ENCODE results near the gene MRTFB.

MRTFB gene

GRCh38 chr16:14187517-14188338 lies 116.6 kb downstream of the MRTFB start:
- DNase-seq, result no peak

DNA sequence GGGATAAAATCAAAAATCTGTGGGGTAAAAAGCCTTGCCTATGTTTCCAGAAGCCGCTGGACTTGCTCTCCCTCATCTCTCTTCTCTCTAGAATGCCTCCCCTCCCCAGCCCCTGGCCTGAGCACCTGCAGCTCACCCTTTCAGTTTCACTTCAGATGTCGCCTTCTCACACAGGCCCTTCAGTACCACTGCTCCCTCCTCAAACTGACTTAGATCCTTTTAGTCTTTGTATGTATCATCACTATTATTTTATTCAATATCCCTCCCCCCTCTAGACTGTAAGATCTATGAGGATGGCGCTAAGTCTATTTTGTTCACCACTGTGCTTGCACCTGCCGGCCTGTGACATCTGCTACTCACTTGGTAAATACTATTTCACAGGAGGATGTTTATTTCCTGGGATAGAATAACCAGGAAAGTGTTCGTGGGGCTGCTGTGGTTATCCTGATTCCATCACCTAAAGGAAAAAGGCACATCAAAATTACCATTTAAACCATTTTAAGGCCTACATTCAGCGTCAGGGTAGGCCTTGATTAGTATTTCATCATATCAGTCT lies 122.3 kb downstream of the MRTFB start:
- no peak for DNase-seq

DNA sequence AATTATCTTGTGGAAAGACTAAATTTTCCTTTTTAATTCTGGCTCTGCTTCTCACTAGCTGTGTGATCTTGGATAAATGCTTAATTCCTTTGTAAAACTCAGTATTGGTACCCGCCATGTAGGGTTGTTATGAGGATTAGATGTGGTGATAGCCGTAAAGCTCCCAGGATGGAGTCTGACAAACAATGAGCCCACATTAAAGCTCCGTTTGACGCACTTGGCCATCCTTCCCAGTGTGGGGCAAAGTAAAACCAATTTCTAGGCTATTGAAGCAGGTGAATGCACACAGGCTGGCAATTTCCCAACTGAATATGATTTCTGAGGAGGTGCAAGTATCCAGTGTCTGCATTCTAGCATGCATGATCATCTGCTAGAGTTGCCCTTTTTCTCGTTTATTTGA lies 123.6 kb downstream of the MRTFB start:
- DNase-seq, result no peak

DNA sequence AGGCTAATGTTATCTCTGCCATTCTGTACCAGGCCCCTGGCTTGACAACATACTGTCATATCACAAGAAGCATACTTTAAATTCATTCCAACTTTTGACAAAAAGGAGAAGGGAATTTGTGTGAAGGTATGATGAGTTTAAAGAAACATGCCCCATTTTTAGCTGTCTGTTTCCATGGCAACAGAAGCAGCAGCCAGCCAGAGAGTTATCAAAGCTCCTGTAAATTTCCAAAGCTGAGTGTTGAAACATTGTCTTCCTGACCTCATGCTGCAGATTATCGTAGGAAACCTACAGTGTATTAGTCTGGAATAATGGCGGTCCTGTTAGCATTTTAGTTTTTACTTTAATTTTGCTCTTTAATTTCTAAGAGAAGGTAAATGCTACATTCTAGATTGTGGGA lies 124.9 kb downstream of the MRTFB start:
- DNase-seq, result no peak

DNA sequence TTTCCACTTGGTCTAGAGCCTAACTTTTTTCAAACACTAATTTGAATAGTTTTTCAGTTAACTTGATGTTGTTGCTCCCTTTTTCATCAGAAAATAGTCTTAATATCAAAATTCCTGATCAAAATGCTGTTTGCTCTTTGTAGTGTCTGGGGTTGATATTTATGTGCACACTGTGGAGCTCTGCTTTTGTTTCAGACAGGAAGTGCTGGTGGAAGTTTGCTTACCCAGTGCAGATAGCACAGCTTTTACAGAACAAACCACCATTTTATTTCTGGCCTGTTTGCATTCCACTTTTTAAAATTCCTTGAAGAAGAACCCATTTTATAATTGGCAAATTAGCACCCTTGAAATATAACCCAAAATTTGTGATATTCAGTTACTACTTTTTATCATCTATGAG lies 125.4 kb downstream of the MRTFB start:
- DNase-seq, result no peak

GRCh38 chr16:14198012-14198411 lies 126.9 kb downstream of the MRTFB start:
- no peak for DNase-seq

DNA sequence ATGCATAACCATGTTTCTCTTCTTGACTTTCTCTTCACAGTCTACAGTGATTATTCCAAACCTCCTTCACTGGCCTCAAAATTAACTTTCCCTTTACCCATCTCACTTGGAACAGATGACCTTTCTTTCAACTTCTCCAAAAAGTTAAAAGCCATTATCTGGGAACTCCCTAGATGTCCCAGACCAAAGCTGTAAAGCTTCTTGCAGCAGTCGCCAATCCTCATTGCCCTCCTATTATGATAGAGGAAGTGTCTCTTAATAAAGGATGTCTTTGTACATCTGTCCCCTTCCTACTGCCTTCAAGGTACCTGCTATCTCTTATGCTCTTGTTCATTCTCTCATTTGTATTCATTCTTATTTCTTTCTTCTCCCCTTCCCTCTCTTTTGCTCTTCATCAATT lies 127.5 kb downstream of the MRTFB start:
- no peak for DNase-seq

GRCh38 chr16:14199199-14199598 lies 128.1 kb downstream of the MRTFB start:
- no peak for DNase-seq

- DNase-seq, result no peak
These were observed 128.5 kb downstream of the MRTFB start for GRCh38 chr16:14199624-14200023.

DNA sequence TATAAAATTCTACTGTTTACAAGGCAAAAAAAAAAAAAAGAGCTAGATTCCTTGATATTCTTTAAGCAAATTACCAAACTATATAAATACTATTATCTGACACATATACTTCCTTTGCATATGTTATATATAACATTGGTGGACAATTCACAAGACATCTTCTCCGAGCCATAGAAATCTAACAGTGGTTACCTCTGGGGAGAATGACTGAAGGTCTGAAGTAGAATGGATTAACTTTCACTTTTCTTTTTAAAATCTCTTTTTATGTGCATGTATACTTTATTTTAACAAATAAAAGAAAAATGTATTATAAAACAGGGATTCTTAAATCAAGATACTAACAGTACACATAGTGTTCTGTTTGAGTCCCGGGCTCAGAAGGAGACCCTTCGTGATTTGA lies 131.0 kb downstream of the MRTFB start:
- DNase-seq, result no peak

DNA sequence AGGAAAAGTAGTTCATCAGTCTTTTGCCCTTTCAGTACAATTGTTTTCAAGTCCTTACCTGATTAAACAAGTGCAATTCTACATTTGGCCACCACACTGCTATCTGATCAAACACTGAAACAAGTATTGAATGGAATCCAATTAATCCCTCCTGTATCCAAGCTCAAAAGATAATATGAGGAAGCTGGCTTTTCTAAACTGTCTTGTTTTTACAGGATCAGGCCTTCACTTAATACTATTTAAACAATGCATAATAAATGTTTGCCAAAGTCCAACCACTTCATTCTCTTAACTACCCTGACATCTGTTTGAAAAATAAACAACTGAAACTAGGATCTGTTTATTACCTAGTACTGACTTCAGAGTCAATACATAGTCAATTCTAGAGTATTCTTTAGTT lies 131.6 kb downstream of the MRTFB start:
- no peak for DNase-seq

- DNase-seq, result no peak
These were observed 132.0 kb downstream of the MRTFB start for GRCh38 chr16:14203166-14203565.

GRCh38 chr16:14205666-14206065 lies 134.5 kb downstream of the MRTFB start:
- no peak for DNase-seq

- DNase-seq, result no peak
These were observed 140.9 kb downstream of the MRTFB start for GRCh38 chr16:14211856-14212543.

GRCh38 chr16:14215941-14216340 lies 144.8 kb downstream of the MRTFB start:
- no peak for DNase-seq

GRCh38 chr16:14219983-14220382 lies 148.9 kb downstream of the MRTFB start:
- DNase-seq, result no peak

GRCh38 chr16:14223632-14224031 lies 152.5 kb downstream of the MRTFB start:
- DNase-seq, result no peak

- DNase-seq, result no peak
These were observed 154.3 kb downstream of the MRTFB start for GRCh38 chr16:14225457-14225856.

GRCh38 chr16:14232106-14232864 lies 161.2 kb downstream of the MRTFB start:
- DNase-seq, result no peak

DNA sequence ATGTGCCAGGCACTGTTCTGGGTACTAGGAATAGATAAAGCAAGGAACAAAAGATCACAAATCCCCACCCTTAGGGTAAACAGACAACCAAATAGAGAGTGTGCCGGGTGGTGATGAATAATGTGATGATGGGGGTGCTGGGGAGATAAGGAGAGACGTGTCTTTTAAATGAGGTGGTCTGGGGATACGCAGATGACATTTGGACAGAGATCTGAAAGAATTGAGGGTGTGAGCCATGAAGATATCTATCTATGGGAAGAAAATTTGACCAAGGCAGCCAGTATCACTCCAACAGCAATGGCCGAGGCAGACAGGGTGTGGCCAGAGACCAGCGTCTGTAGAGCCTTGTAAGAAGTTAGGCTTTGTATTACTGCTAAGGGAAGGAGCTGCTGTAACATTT lies 165.3 kb downstream of the MRTFB start:
- no peak for DNase-seq

- DNase-seq, result no peak
These were observed 167.6 kb downstream of the MRTFB start for GRCh38 chr16:14238756-14239155.

GRCh38 chr16:14239791-14240190 lies 168.7 kb downstream of the MRTFB start:
- no peak for DNase-seq

- no peak for DNase-seq
These were observed 169.2 kb downstream of the MRTFB start for GRCh38 chr16:14240219-14240843.
